ENCODE measurements around the gene APOBR.
"Not testable (repeated sequence)": the region's sequence is repeated elsewhere in the genome, so short reads cannot be mapped to it uniquely, and the experiment has no call there.

APOBR gene

GRCh38 chr16:28497861-28498599, 3.6 kb downstream of the APOBR start:
- DNase-seq (ENCODE audit: low spot score) = no peak

GRCh38 chr16:28498666-28499381, 4.4 kb downstream of the APOBR start:
- DNase-seq (ENCODE audit: low spot score) = no peak

DNA sequence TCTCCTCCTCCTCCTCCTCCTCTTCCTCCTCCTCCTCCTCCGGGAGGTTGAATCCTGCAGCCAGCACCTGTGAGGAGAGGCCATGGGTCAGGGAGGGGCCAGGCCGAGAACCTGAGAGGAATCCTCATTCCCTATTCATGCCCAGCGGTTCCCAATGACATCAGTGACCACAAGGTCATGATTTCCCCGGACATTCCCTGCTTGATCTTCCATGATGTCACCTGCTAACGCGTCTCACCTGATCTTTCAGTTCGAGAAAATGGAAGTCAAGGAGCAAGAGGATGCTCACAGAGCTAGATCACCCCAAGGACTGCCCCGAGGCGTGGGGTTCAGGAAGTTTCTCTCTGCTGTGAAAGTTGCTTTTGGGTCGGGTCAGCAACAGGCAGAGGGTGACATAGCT, 5.4 kb downstream of the APOBR start:
- no peak for DNase-seq (ENCODE audit: low spot score)

DNA sequence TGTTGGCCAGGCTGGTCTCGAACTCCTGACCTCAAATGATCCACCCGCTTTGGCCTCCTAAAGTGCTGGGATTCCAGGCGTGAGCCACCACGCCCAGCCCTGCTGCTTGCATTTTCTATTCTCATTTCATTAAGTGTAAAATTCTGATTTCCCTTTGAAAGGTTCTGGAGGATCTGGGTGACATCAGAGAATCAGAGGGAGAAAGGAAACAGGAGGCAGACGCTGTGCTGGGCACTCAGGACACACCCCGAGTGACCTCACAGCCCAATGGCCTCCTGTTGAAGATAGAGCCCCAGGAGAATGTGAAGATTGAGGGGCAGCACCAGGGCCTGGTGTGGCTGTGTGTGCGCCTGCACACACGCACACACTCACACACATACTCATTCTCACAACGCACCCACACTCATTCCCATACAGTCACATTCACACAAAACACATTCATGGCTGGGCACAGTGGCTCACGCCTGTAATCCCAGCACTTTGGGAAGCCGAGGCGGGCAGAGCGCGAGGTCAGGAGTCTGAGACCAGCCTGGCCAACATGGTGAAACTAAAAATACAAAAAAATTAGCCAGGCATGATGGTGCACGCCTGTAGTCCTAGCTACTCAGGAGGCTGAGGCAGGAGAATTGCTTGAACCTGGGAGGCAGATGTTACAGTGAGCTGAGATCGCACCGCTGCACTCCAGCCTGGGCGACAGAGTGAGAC, 6.2 kb downstream of the APOBR start:
- not testable (repeated sequence) for DNase-seq (ENCODE audit: low spot score)

DNA sequence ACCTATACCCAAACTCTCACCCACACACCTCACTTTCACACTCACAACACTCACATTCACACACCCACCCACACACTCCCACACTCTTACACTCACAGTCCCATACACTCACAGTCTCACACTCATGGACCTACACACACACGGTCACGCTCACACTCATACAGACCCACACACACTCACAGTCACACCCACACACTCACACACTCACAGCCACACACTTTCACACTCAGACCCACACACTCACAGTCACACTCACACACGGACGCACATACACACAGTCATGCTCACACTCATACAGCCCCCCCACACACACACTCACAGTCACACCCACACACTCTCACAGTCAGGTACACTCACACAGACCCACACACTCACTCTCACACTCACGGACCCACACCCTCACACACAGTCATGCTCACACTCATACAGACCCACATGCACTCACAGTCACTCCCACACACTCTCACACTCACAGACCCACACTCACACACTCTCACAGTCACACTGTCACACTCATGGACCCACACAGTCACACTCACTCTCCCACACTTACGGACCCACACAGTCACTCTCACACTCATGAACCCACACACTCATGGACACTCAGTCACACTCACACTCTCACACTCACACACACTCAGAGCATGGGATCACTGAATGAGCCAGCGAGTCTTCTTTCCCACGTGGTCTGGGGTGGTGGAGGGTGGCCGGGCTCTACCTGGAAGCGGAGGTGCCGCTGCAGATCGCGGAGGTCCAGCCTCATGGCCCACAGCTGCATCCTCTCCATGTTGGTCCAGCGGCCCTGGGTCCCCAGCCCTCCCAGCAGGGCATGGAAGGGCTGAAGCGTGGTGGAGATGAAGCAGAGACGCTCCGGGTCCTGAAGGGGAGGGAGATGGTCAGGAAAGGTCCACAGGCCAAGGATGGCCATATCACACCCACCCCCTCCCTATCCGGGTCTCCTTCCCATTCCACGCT, 7.1 kb downstream of the APOBR start:
- DNase-seq (ENCODE audit: low spot score) = no peak

DNA sequence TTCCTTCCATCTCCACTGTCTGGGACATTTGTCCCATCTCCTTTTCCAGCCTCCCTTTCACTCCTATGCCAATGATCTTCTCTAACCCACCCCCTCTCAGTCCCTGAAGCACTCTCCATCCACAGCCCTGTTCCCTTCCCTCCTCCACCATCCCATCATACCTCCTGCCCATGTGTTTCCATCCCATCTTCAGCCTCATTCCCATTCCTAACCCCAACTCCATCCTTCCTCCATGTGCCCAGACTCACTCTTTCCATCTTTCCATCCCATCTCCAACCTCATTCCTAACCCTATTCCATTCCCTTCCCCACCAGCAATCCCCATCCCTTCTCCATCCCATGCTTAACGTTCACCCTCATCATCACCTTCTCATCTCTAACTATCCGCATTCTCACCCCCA, 7.8 kb downstream of the APOBR start:
- no peak for DNase-seq (ENCODE audit: low spot score)

GRCh38 chr16:28503470-28504259, 9.2 kb downstream of the APOBR start:
- no peak for DNase-seq (ENCODE audit: low spot score)

- DNase-seq (ENCODE audit: low spot score) = no peak
These were observed 10.4 kb downstream of the APOBR start for GRCh38 chr16:28504707-28505404.

DNA sequence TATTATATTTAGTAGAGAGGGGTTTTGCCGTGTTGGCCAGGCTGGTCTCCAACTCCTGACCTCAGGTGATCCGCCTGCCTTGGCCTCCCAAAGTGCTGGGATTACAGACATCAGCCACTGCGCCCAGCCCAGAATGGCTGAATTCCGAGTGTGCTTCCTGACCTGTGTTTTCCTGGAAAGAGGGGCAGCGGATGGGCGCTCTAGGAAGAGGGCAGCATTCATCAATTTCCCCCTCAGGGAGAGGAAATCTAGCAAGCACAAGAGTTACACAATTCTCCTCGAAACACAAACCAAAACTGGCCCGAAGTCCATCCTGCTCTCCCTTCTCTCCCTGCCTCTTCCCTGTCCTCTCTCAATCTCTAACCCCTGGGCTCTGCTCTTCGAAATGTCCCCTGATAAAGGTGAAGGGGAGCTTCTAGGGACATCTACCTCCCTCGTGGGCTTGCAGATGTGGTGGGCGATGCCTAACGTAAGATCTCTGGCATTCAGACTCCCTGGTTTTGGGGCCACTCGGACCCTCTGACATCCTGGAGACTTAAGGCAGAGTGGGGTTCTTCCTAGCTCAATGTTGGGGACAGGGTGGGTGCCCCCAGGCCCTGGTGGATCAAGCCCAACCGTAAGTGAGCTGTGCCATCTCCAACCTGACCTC, 11.2 kb downstream of the APOBR start:
- DNase-seq (ENCODE audit: low spot score) = no peak

GRCh38 chr16:28511031-28511430, 16.6 kb downstream of the APOBR start:
- no peak for DNase-seq (ENCODE audit: low spot score)

GRCh38 chr16:28511801-28512789, 17.7 kb downstream of the APOBR start:
- DNase-seq (ENCODE audit: low spot score) = no peak

GRCh38 chr16:28513484-28514181, 19.2 kb downstream of the APOBR start:
- no peak for DNase-seq (ENCODE audit: low spot score)

DNA sequence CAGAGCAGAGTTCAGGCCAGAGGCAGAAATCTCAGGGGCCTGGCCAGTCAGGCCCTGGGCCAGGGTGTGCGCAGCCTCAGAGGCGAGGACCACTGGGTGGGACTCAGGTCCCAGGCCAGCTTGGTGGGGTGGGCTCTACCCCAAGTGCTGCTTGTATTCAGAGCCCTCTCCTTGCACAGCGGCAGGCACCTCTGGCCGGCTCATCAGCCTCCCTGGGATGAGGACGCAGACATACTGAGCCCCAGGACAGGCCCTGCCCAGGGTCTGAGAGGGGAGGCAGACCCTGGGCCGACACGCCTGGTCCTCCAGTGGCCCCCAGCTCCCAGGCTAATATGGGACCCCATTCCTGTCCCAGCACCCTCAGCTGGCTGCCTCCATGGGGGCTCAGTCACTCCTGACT, 19.8 kb downstream of the APOBR start:
- DNase-seq (ENCODE audit: low spot score) = no peak

DNA sequence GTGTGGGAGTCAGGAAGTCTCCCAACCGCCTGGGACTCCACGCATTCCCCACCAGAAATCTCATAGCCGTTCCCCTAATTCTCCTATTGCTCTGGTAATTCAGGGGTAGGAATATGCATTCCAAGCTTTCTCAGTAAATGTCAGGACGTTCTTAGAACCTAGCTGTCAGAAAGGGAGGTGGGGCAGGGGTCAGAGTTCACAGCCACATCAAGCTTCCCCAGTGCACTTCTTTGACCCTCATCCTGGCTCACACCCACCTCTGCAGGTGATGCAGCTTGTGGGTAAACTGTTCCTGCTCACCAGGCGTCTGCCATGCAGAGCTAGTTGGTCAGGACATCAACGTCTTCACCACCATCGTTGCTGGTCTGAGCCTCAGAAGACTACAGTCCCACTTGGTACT, 26.2 kb downstream of the APOBR start:
- no peak for DNase-seq (ENCODE audit: low spot score)

DNA sequence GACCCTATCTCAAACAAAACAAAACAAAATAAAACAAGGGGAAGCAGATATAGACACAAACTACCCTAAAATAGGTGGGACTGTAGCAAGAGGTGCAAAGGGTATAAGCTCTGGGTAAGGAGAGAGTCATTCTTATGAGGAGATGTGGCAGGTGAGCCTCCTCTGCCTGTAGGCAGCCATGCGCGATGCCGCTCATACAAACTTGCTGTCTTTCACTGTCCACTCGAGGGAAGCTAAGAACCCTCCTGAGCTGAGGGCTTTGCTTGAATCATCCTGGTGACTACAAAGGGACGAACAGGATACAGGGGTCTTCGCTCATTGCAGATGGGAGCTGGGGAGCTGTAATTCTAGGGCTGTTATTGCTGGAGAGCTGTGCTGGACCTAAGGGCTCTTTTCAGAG, 27.0 kb downstream of the APOBR start:
- DNase-seq (ENCODE audit: low spot score) = no peak

- no peak for DNase-seq (ENCODE audit: low spot score)
These were observed 28.3 kb downstream of the APOBR start for GRCh38 chr16:28522792-28523191.

- DNase-seq (ENCODE audit: low spot score) = no peak
These were observed 30.3 kb downstream of the APOBR start for GRCh38 chr16:28524681-28525171.

Data from iPS-NIHi11 (cell line).